Prostate gland (tissue), 2 donors: ENCODE measurements around the gene SYT17.

Experiments used
- CTCF ChIP-seq, 4 experiments: fragments of 200-600 bp in 2 of 4; fragments of 450-650 bp in 2 of 4; sonication (generic) in 2 of 4; IDR thresholded peaks; 1 replicate in 3 of 4; 2 replicates in 1 of 4; pipeline ENCODE4 v1.5.1; 2016 to 2019; ENCODE audit warnings: antibody characterized with exemption in 4 of 4, mild to moderate bottlenecking in 2 of 4, moderate library complexity in 2 of 4
- POLR2A ChIP-seq: fragments of 450-650 bp; IDR thresholded peaks from one replicate; pipeline ENCODE4 v1.6.1; 2016; ENCODE audit warnings: antibody characterized with exemption, mild to moderate bottlenecking
- POLR2AphosphoS5 ChIP-seq: sonication (generic); formaldehyde crosslinking; IDR thresholded peaks from one replicate; pipeline ENCODE4 v1.6.1; 2017; ENCODE audit warnings: antibody characterized with exemption

GRCh38 chr16:19137201-19138128, 30.6 kb upstream of the SYT17 start:
- TF ChIP-seq CTCF (IDR thresholded peaks at IDR 0.05) (peak in 1 of 4 experiments; percentile 13), POLR2AphosphoS5 (peak; percentile 85), POLR2A (no peak)
